ENCODE data around the gene SESTD1.

The SESTD1 gene

DNA sequence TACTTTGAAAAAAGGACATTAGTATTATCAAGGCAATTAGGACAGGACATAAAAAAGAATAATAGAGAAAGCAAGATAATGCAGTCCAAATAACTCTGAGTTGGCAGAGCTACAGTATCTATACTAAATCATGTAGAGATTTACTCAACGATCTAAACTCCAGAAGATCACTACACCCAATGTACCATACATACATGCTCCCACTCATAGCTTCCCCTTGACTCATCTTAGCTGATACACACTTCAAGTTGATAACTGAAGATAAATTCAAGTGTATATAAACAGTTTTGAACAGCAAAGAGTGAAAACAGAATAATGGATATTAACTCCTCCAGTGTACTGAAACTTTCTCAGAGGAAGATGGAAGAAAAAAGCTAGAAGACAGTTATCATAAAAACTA lies 78.5 kb downstream of the SESTD1 start:
- DNase-seq: no peak
- Histone ChIP-seq H3K4me3 (no peak overlapping the region), H3K27me3 (no peaks in the 10 kb centered on the region), H3K27ac (no peak overlapping the region), H3K36me3 (peaks cover 0 to 19% (median 17%) of the 10 kb centered on the region in 3 donors), H3K9me3 (peaks cover 0 to 9% (median 0%) of the 10 kb centered on the region in 3 donors), H3K4me1 (no peaks in the 10 kb centered on the region)
- TF ChIP-seq, protein P1, sequence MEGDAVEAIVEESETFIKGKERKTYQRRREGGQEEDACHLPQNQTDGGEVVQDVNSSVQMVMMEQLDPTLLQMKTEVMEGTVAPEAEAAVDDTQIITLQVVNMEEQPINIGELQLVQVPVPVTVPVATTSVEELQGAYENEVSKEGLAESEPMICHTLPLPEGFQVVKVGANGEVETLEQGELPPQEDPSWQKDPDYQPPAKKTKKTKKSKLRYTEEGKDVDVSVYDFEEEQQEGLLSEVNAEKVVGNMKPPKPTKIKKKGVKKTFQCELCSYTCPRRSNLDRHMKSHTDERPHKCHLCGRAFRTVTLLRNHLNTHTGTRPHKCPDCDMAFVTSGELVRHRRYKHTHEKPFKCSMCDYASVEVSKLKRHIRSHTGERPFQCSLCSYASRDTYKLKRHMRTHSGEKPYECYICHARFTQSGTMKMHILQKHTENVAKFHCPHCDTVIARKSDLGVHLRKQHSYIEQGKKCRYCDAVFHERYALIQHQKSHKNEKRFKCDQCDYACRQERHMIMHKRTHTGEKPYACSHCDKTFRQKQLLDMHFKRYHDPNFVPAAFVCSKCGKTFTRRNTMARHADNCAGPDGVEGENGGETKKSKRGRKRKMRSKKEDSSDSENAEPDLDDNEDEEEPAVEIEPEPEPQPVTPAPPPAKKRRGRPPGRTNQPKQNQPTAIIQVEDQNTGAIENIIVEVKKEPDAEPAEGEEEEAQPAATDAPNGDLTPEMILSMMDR (IDR thresholded peaks at IDR 0.05): no peak
- intact Hi-C loops (cut with DNase I; ENCODE audit: low total_unique reads): no loop called here

DNA sequence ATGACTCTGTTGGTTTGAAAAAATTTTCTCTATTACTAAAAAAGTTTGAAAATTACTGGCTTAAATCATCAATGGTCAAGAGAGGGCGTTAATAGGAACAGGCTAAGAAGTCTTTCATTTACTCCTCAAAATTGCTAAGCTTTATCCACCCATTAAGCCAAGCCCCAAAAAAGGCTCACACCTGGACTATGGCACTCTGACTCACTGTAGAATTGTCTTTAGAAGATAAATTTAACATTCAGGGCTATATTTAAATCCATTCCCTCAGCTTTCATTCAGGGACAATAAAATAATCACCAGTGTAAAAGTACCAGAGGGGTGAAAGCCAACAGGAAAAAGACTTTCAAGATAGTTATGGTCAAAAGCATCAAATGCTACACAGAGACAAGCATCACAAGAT lies 80.0 kb downstream of the SESTD1 start:
- H3K9me3 ChIP-seq: peaks cover 0 to 3% (median 0%) of the 10 kb centered on the region in 3 donors
- TF ChIP-seq, protein P1 (IDR thresholded peaks at IDR 0.05): no peak
- no peak overlapping the region for H3K4me3 ChIP-seq
- H3K4me1 ChIP-seq: no peaks in the 10 kb centered on the region
- H3K27me3 ChIP-seq: no peaks in the 10 kb centered on the region
- DNase-seq: no peak
- intact Hi-C loops (cut with DNase I; ENCODE audit: low total_unique reads): no loop called here
- H3K27ac ChIP-seq: no peak overlapping the region
- H3K36me3 ChIP-seq: peaks cover 0 to 26% (median 9%) of the 10 kb centered on the region in 3 donors

GRCh38 chr2:179181002-179181401 lies 83.6 kb downstream of the SESTD1 start:
- Histone ChIP-seq H3K4me3 (no peak overlapping the region), H3K36me3 (peaks cover 0 to 30% (median 10%) of the 10 kb centered on the region in 3 donors), H3K27me3 (no peaks in the 10 kb centered on the region), H3K9me3 (no peaks in the 10 kb centered on the region), H3K4me1 (peaks cover 0 to 11% (median 3%) of the 10 kb centered on the region in 4 donors), H3K27ac (no peak overlapping the region)
- intact Hi-C loops (cut with DNase I; ENCODE audit: low total_unique reads): no loop called here
- TF ChIP-seq, protein P1 (IDR thresholded peaks at IDR 0.05): no peak
- DNase-seq: no peak

GRCh38 chr2:179180242-179180641 lies 84.4 kb downstream of the SESTD1 start:
- Histone ChIP-seq H3K27ac (no peak overlapping the region), H3K27me3 (no peaks in the 10 kb centered on the region), H3K9me3 (no peaks in the 10 kb centered on the region), H3K4me3 (no peak overlapping the region), H3K4me1 (peaks cover 0 to 11% (median 3%) of the 10 kb centered on the region in 4 donors), H3K36me3 (peaks cover 0 to 37% (median 18%) of the 10 kb centered on the region in 3 donors)
- DNase-seq: no peak
- intact Hi-C loops (cut with DNase I; ENCODE audit: low total_unique reads): no loop called here
- TF ChIP-seq, protein P1 (IDR thresholded peaks at IDR 0.05): no peak

GRCh38 chr2:179179719-179180118 lies 84.9 kb downstream of the SESTD1 start:
- TF ChIP-seq, protein P1 (IDR thresholded peaks at IDR 0.05): no peak
- Histone ChIP-seq H3K4me1 (peaks cover 0 to 11% (median 3%) of the 10 kb centered on the region in 4 donors), H3K27me3 (no peaks in the 10 kb centered on the region), H3K9me3 (no peaks in the 10 kb centered on the region), H3K4me3 (no peak overlapping the region), H3K27ac (no peak overlapping the region), H3K36me3 (peaks cover 2 to 39% (median 23%) of the 10 kb centered on the region in 3 donors)
- intact Hi-C loops (cut with DNase I; ENCODE audit: low total_unique reads): no loop called here
- no peak for DNase-seq

- no peaks in the 10 kb centered on the region for H3K9me3 ChIP-seq
- no peaks in the 10 kb centered on the region for H3K27me3 ChIP-seq
- intact Hi-C loops (cut with DNase I; ENCODE audit: low total_unique reads): no loop called here
- no peak overlapping the region for H3K4me3 ChIP-seq
- DNase-seq: no peak
- H3K27ac ChIP-seq: no peak overlapping the region
- peaks cover 15 to 57% (median 28%) of the 10 kb centered on the region in 3 donors for H3K36me3 ChIP-seq
- H3K4me1 ChIP-seq: peaks cover 0 to 11% (median 3%) of the 10 kb centered on the region in 4 donors
- TF ChIP-seq, protein P1 (IDR thresholded peaks at IDR 0.05): no peak
Measured at GRCh38 chr2:179177694-179178093, 86.9 kb downstream of the SESTD1 start.

All from tibial artery (tissue), 4 donors.